NT2/D1 (cell line): Measurements from ENCODE around the gene SELENOF.
A peak's percentile ranks its signal among the peaks of the same experiment; 100 is the strongest.

Source experiments
- DNase-seq: peaks from one replicate; pipeline ENCODE4 v3.0.0-alpha.2; 2011; ENCODE audit warnings: low read depth, low spot score
- H3K27me3 ChIP-seq: 2 replicates; pipeline ENCODE4 v1.6.0; 2011; ENCODE audit warnings: mild to moderate bottlenecking; ENCODE audit not compliant: insufficient read length, insufficient read depth
- H3K36me3 ChIP-seq: 2 replicates; pipeline ENCODE4 v1.6.1; 2011; ENCODE audit warnings: mild to moderate bottlenecking, low read length, mixed read lengths; ENCODE audit not compliant: insufficient read depth, insufficient read length
- H3K4me1 ChIP-seq: 2 replicates; pipeline ENCODE4 v1.5.1; 2011; ENCODE audit not compliant: insufficient read depth, insufficient read length
- H3K4me3 ChIP-seq: 2 replicates; pipeline ENCODE4 v1.5.1; 2011; ENCODE audit warnings: low read depth; ENCODE audit not compliant: insufficient read length
- H3K9ac ChIP-seq: 2 replicates; pipeline ENCODE4 v1.6.0; 2011; ENCODE audit warnings: low read depth; ENCODE audit not compliant: insufficient read length
- H3K9me3 ChIP-seq: 2 replicates; pipeline ENCODE4 v1.5.1; 2011; ENCODE audit warnings: mild to moderate bottlenecking, low read length; ENCODE audit not compliant: insufficient read depth
- SUZ12 ChIP-seq: IDR thresholded peaks from 2 replicates; pipeline ENCODE4 v1.6.1; 2011; ENCODE audit not compliant: insufficient read length, insufficient read depth; ENCODE audit errors: extremely low read depth
- YY1 ChIP-seq: IDR thresholded peaks from 2 replicates; pipeline ENCODE4 v1.6.1; 2011; ENCODE audit not compliant: insufficient read length, insufficient read depth
- ZNF274 ChIP-seq: IDR thresholded peaks from 2 replicates; pipeline ENCODE4 v1.6.1; 2011; ENCODE audit warnings: mild to moderate bottlenecking, low read depth, low read length

SELENOF gene

DNA sequence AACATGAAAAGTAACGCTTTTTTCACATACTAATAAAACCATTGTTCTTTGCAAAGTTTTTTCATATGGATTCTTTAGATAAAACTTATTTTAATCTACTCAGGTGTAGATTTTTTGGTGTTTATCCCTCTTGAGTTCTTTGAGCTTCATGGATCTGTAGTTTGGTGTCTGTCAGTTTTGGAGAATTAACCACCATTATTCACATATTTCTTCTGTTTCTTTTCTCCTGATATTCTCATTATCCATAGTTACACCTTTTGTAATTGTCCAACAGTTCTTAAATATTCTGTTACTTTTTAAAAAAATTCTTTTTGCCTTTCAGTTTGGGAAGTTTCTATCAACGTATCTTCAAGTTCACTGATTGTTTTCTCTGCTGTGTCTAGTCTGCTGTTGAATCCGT lies 19.1 kb upstream of the SELENOF start:
- no peaks in the 10 kb centered on the region for H3K36me3 ChIP-seq
- DNase-seq, result no peak
- H3K4me3 ChIP-seq, result no peak overlapping the region
- no peaks in the 10 kb centered on the region for H3K4me1 ChIP-seq
- TF ChIP-seq YY1, result no peak
- TF ChIP-seq SUZ12, result no peak
- TF ChIP-seq ZNF274, result no peak
- H3K9me3 ChIP-seq, result no peaks in the 10 kb centered on the region
- no peak overlapping the region for H3K9ac ChIP-seq
- no peaks in the 10 kb centered on the region for H3K27me3 ChIP-seq

DNA sequence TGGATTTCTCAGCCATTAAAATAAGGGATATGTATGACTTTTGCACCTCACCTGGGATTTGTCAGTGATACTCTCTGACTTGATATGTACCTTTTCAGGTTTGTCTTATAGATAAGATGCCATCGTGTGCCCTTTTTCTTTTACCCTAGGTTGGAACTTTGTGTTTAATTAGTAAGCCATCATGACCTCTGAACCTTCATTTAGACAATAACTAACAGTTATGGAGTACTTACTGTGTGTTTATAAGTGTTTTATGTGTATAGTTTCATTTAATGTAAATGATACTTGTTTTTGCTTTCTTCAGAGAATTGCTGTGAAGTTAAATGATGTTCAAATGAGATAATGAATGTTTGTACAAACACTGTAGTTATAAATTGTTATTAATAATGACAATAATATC lies 14.9 kb upstream of the SELENOF start:
- Histone ChIP-seq H3K9ac (no peak overlapping the region), H3K4me1 (no peaks in the 10 kb centered on the region), H3K27me3 (no peaks in the 10 kb centered on the region), H3K4me3 (no peak overlapping the region), H3K9me3 (peaks cover 21% of the 10 kb centered on the region; the same call in 1 of the 2 replicates), H3K36me3 (no peaks in the 10 kb centered on the region)
- no peak for DNase-seq
- no peak for TF ChIP-seq YY1
- no peak for TF ChIP-seq SUZ12
- no peak for TF ChIP-seq ZNF274

DNA sequence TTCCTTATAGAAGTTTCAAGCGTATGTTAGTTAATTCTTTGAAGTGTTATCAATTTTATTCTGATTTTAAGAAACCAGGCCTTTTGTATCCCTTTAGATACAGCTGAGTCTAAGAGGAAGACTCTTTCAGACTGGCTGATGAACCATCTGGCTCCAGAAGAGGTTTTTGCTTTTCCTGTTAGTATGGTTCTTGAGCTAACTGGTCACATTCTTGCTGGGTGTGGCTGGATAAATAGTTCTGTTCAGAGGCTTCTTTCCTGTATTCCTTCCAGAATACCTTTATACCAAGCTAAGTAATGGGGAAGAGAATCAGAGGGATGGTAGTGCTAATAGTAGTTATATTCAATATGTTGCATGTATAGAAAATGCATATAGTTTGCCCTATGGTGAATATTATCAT lies 13.0 kb upstream of the SELENOF start:
- Histone ChIP-seq H3K4me1 (no peaks in the 10 kb centered on the region), H3K9me3 (peaks cover 34% of the 10 kb centered on the region), H3K4me3 (no peak overlapping the region), H3K36me3 (no peaks in the 10 kb centered on the region), H3K9ac (no peak overlapping the region), H3K27me3 (no peaks in the 10 kb centered on the region)
- TF ChIP-seq YY1 (no peak), SUZ12 (no peak), ZNF274 (no peak)
- DNase-seq, result no peak

DNA sequence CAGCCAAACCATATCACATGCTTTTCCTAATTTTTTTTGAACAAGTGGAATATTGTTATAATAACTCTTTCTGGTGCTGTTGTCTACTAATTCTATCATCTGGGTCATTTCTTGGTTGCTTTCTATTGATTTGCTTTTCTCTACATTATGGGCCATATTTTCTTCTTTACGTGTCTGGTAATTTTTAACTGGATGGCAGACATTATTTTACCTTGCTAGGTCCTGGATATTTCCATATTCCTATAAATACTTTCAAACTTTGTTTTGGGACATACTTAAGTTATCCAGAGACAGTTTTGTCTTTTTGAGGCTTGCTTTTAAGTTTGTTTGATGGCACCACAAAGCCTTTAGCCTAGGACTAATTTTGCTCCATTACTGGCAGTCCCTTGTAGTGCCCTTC lies 11.8 kb upstream of the SELENOF start:
- H3K4me3 ChIP-seq, result no peak overlapping the region
- no peak overlapping the region for H3K9ac ChIP-seq
- TF ChIP-seq ZNF274 (no peak), YY1 (no peak), SUZ12 (no peak)
- H3K36me3 ChIP-seq, result no peaks in the 10 kb centered on the region
- no peak for DNase-seq
- no peaks in the 10 kb centered on the region for H3K4me1 ChIP-seq
- H3K9me3 ChIP-seq, result peaks cover 45% of the 10 kb centered on the region
- no peaks in the 10 kb centered on the region for H3K27me3 ChIP-seq

DNA sequence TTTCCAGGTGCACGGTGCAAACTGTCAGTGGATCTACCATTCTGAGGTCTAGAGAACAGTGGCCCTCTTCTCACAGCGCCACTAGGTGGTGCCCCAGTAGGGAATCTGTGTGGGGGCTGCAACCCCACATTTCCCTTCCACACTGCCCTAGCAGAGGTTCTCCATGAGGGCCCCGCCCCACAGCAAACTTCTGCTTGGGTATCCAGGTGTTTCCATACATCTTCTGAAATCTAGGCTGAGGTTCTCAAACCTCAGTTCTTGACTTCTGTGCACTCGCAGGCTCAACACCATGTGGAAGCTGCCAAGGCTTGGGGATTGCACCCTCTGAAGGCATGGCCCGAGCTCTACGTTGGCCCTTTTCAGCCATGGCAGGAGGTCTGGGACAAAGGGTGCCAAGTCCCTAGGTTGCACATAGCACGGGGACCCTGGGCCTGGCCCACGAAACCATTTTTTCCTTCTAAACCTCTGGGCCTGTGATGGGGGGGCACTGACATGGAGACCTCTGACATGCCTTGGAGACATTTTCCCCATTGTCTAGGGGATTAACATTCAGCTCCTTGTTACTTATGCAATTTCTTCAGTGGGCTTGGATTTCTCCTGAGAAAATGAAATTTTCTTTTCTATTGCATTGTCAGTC lies 10.5 kb upstream of the SELENOF start:
- no peaks in the 10 kb centered on the region for H3K27me3 ChIP-seq
- H3K9ac ChIP-seq, result no peak overlapping the region
- no peak for DNase-seq
- no peak overlapping the region for H3K4me3 ChIP-seq
- no peaks in the 10 kb centered on the region for H3K36me3 ChIP-seq
- peaks cover 52% of the 10 kb centered on the region for H3K9me3 ChIP-seq
- H3K4me1 ChIP-seq, result no peaks in the 10 kb centered on the region
- TF ChIP-seq ZNF274, result no peak
- TF ChIP-seq SUZ12, result no peak
- TF ChIP-seq YY1, result no peak

DNA sequence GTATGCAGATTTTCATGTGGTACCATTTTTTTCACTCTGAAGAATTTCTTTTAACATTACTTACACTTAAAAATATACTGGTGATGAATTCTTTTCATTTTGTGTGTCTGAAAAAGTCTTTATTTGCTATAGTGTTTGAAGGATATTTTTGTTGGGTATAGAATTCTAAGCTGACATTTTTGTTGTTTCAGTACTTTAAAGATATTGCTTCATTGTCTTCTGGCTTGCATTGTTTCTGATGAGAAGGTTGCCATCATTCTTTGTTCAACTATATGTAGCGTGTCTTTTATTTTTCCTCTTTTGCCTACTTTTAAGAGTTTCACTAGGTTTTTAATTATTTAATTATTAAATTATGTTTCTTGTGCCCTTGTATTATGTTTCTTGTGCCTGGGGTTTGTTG lies 8.5 kb upstream of the SELENOF start:
- no peak overlapping the region for H3K4me3 ChIP-seq
- no peaks in the 10 kb centered on the region for H3K36me3 ChIP-seq
- H3K9ac ChIP-seq, result no peak overlapping the region
- no peaks in the 10 kb centered on the region for H3K27me3 ChIP-seq
- H3K4me1 ChIP-seq, result no peaks in the 10 kb centered on the region
- peaks cover 52% of the 10 kb centered on the region for H3K9me3 ChIP-seq
- no peak for DNase-seq
- TF ChIP-seq SUZ12 (no peak), ZNF274 (no peak), YY1 (no peak)

DNA sequence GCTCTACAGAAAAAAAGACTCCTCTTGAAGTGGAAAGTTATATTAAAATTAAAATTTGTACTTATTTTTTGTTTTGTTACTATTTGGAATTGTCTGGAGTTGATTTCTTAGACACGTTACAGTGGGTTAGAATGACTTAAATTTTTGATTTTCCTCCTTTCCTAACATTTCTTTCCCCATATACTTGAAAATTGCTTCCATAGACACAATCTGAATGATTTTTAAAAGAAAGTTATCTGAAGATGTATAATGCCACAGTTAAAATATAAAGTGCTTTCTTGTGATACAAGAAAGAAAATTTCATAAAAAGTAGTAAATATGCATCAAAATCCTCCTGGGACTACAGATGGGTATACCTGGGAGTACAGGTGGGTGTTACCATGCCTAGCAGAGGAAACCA lies 2.8 kb upstream of the SELENOF start:
- Histone ChIP-seq H3K4me1 (no peaks in the 10 kb centered on the region), H3K36me3 (peaks cover 7% of the 10 kb centered on the region), H3K9ac (peak overlapping the region; percentile 7), H3K27me3 (no peaks in the 10 kb centered on the region), H3K4me3 (no peak overlapping the region), H3K9me3 (peaks cover 17% of the 10 kb centered on the region)
- no peak for DNase-seq
- TF ChIP-seq SUZ12 (no peak), YY1 (no peak), ZNF274 (no peak)
